ENCODE measurements around the gene SIRT3. TPM values are rescaled to one million over a fixed set of nuclear protein-coding genes. Genes with fewer than 3 reads are reported as not detected.
"Not testable (repeated sequence)": the region's sequence is repeated elsewhere in the genome, so short reads cannot be mapped to it uniquely, and the experiment has no call there.

Gene SIRT3
- total RNA-seq, 1 donor from 2014 or later: 33.7 TPM

DNA sequence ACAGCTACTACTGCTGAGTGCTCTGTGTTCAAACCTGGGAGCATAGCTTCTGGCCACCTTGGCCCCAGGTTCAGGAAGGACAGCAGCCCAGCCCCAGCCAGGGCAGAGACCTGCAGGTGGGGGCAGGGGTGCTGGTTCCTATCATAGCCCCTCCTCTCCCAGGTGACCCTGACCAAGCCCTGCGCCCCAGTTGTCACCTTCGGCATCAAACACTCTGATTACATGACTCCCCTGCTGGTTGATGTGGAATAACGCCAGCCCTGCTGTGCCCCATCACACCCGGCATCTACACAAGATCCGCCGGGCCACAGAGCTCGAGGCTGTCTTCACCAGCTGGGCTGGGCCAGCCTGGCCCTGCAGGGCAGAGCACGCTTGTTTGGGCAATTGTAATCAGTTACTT, 36.4 kb downstream of the SIRT3 start:
- TF ChIP-seq, protein P1, sequence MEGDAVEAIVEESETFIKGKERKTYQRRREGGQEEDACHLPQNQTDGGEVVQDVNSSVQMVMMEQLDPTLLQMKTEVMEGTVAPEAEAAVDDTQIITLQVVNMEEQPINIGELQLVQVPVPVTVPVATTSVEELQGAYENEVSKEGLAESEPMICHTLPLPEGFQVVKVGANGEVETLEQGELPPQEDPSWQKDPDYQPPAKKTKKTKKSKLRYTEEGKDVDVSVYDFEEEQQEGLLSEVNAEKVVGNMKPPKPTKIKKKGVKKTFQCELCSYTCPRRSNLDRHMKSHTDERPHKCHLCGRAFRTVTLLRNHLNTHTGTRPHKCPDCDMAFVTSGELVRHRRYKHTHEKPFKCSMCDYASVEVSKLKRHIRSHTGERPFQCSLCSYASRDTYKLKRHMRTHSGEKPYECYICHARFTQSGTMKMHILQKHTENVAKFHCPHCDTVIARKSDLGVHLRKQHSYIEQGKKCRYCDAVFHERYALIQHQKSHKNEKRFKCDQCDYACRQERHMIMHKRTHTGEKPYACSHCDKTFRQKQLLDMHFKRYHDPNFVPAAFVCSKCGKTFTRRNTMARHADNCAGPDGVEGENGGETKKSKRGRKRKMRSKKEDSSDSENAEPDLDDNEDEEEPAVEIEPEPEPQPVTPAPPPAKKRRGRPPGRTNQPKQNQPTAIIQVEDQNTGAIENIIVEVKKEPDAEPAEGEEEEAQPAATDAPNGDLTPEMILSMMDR (conservative IDR thresholded peaks at IDR 0.05): no peak
- Mint-ChIP-seq H3K27ac (no peak overlapping the region), H3K9me3 (no peaks in the 10 kb centered on the region), H3K27me3 (no peaks in the 10 kb centered on the region), H3K36me3 (peaks cover 5% of the 10 kb centered on the region), H3K4me1 (ENCODE audit: unreplicated experiment) (no peaks in the 10 kb centered on the region), H3K4me3 (no peak overlapping the region)
- peak; percentile 48 for DNase-seq (ENCODE audit: extremely low spot score, unreplicated experiment)

DNA sequence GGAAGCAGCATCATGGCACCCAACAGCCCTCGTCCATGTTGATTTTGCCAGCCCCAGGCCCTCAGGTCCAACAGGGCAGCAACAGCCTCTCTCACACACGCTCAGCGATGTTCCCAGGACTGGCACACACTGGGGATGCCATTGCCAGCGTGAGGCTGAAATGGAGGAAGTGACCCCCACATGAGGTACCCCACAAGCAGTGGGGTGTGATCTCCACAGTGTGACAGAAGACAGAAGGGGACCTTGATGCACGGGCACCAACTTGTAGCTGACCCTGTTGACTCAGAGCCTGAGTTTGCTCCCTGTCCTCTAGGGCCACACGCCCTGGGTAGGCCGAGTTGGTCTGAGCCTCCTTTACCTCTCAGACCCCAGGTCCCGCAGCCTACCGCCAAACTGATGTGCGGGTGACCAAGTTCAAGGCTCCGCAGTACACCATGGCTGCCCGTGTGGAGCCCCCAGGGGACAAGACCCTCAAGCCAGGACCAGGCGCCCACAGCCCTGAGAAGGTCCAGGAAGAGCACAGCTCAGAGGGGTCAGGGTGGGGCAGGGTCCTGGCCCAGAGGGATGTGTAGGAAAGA, 37.0 kb downstream of the SIRT3 start:
- Mint-ChIP-seq H3K27ac (no peak overlapping the region), H3K4me1 (ENCODE audit: unreplicated experiment) (no peaks in the 10 kb centered on the region), H3K4me3 (no peak overlapping the region), H3K36me3 (peaks cover 5% of the 10 kb centered on the region), H3K9me3 (no peaks in the 10 kb centered on the region), H3K27me3 (no peaks in the 10 kb centered on the region)
- DNase-seq (ENCODE audit: extremely low spot score, unreplicated experiment): peak; percentile 62
- TF ChIP-seq, protein P1 (conservative IDR thresholded peaks at IDR 0.05): no peak

DNA sequence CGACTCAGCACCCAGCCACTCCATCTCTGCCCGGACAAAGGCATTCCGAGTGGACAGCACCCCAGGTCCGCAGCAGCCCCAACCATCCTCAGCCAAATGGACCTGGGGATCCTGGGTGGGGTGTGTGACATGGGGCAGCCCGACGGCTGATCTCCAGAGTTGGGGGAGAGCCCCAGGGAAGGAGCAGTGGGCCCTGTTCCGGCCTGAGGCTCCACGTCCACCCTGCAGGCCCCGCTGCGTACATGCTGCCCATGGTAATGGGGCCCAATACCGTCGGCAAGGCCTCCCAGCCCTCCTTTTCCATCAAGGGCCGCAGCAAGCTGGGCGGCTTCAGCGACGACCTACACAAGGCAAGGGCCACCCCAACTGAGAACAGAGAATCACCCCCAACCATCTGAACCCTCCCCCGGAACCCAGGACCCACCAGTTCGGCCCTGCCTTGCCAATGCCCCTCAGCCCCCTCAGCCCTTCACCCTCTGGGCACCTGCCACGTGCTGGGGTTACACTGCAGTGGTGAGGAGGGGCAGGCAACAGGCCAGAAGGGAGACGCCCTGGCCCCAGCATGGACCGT, 37.8 kb downstream of the SIRT3 start:
- Mint-ChIP-seq H3K27me3 (no peaks in the 10 kb centered on the region), H3K4me1 (ENCODE audit: unreplicated experiment) (no peaks in the 10 kb centered on the region), H3K4me3 (no peak overlapping the region), H3K27ac (no peak overlapping the region), H3K36me3 (peaks cover 5% of the 10 kb centered on the region), H3K9me3 (no peaks in the 10 kb centered on the region)
- TF ChIP-seq, protein P1 (conservative IDR thresholded peaks at IDR 0.05): no peak
- DNase-seq (ENCODE audit: extremely low spot score, unreplicated experiment): no peak

DNA sequence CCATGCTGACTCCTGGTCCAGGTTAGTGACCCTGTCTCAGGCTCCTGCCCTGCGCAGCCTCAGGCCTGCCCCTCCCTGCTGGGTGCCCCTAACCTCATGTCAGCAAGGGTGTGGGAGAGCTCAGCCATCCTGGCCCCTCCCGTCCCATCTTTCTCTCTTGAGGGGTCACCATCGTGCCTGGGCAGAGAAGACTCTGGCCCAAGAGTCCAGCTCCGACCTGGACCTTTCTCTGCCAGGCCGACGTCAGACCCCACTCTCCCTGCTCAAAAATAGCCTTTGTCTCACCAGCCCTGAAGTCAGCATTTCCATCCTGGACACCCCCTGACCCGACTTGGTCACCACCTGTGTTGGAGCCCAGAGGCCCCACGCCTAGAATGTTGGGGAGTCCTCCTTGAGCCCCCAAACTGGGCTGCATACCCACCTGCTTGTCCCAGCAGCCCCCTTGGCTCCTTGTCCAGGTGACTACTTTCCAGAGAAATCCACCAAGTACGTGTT, 38.4 kb downstream of the SIRT3 start:
- H3K36me3 Mint-ChIP-seq: peaks cover 5% of the 10 kb centered on the region
- no peak for DNase-seq (ENCODE audit: extremely low spot score, unreplicated experiment)
- no peak overlapping the region for H3K4me3 Mint-ChIP-seq
- TF ChIP-seq, protein P1 (conservative IDR thresholded peaks at IDR 0.05): no peak
- H3K27me3 Mint-ChIP-seq: no peaks in the 10 kb centered on the region
- no peaks in the 10 kb centered on the region for H3K4me1 Mint-ChIP-seq (ENCODE audit: unreplicated experiment)
- H3K9me3 Mint-ChIP-seq: no peaks in the 10 kb centered on the region
- H3K27ac Mint-ChIP-seq: no peak overlapping the region

DNA sequence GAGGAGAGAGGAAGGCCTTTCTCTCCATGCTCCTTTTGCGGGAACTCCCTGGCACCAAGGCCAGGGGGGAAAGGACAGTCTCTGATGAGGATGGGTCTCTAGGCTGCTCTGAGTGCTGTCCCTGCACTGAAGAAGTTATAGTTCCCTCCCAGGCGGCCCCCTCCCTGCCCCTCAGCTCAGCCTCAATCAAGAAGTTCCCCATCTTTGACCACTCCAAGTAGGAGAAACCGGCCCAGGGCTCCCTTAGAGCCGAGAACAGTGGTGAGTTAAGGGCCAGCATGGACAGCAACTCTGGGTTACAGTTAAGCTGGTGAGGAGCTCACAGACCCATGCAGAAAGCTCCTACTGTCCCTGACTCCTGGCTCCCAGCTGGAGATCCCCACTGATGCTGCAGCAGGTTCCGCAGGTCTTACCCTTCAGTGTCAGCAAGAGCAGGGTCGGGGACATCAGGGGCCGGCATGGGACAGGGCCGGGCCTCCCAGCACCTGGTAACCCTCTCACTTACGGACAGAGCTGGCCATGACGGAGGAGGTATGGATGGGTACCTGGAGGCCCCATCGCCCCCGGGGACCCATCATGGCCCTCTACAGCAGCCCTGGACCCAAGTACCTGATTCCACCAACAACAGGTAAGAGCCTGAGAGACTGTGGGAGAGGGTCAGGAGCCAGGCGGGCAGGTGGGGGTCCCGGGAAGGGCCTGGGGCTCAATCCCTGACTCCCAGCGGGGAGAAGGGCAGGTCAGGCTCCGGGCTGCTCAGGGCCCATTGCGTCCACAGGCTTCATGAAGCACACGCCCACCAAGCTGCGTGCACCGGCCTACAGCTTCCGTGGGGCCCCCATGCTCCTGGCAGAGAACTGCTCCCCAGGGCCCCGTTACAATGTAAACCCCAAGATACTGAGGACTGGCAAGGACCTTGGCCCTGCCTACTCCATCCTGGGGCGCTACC, 39.1 kb downstream of the SIRT3 start:
- Mint-ChIP-seq H3K9me3 (no peaks in the 10 kb centered on the region), H3K27ac (no peak overlapping the region), H3K4me1 (ENCODE audit: unreplicated experiment) (no peaks in the 10 kb centered on the region), H3K36me3 (peaks cover under 1% of the 10 kb centered on the region), H3K4me3 (no peak overlapping the region), H3K27me3 (no peaks in the 10 kb centered on the region)
- TF ChIP-seq, protein P1 (conservative IDR thresholded peaks at IDR 0.05): no peak
- DNase-seq (ENCODE audit: extremely low spot score, unreplicated experiment): peak; percentile 32

DNA sequence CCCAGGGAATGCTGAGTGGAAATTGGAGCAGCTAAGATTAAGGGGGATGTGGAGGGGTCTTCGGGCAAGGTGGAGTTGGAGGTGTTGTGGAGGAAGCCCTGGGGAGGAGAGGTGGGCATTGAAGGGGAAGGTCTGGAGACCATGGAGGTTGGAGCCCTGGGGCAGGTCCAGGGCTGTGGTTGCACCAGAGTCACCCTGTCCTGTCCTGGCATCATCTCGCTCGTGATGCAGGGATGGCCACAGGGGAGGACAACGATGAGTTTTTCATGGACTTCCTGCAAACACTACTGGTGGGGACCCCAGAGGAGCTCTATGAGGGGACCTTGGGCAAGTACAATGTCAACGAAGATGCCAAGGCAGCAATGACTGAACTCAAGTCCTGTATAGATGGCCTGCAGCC, 42.7 kb downstream of the SIRT3 start:
- H3K9me3 Mint-ChIP-seq; H3K36me3 Mint-ChIP-seq; H3K4me1 Mint-ChIP-seq (ENCODE audit: unreplicated experiment); H3K4me3 Mint-ChIP-seq; H3K27me3 Mint-ChIP-seq; H3K27ac Mint-ChIP-seq: not testable (repeated sequence)
- peak; percentile 61 for DNase-seq (ENCODE audit: extremely low spot score, unreplicated experiment)

DNA sequence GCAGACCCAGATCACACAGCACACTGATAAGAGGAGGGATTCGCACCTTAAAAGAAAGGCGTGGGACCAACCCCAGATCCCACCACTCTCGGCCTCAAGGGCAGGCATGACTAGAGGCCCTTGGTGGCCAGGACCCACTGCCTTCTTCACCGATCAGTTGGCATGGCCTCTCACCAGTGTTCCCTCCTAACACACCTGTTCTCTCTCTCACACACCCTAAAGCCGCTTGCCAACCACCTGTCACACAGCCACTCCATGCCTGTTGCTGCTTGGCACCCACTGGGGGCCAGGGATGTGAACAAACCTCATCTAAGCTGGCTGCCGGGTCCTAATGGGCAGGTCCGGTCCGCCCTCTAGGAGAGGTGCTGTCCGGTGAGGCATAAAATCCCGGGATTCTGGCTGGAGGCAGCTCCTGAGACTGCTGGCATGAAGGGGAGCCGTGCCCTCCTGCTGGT, 43.4 kb downstream of the SIRT3 start, which contains the start of gene SCGB1C1:
Gene SCGB1C1 (plus strand): TSS at position 405 of the 455 bp plus-strand sequence. CDS start 22 bp downstream, at position 427.
- not testable (repeated sequence) for DNase-seq (ENCODE audit: extremely low spot score, unreplicated experiment); H3K36me3 Mint-ChIP-seq; H3K27ac Mint-ChIP-seq; H3K4me3 Mint-ChIP-seq; H3K27me3 Mint-ChIP-seq; H3K4me1 Mint-ChIP-seq (ENCODE audit: unreplicated experiment); H3K9me3 Mint-ChIP-seq
